T follicular helper cell (primary cell): ENCODE results near the gene RPUSD2.

Source experiments
- DNase-seq: peaks from one replicate; pipeline ENCODE4 v3.0.0-alpha.2; 2020; ENCODE audit warnings: low read depth
- total RNA-seq, 2 experiments: gene quantifications; one replicate each; lab custom pipeline; 2026; lab: John Stamatoyannopoulos, UW

RPUSD2 gene, protein sequence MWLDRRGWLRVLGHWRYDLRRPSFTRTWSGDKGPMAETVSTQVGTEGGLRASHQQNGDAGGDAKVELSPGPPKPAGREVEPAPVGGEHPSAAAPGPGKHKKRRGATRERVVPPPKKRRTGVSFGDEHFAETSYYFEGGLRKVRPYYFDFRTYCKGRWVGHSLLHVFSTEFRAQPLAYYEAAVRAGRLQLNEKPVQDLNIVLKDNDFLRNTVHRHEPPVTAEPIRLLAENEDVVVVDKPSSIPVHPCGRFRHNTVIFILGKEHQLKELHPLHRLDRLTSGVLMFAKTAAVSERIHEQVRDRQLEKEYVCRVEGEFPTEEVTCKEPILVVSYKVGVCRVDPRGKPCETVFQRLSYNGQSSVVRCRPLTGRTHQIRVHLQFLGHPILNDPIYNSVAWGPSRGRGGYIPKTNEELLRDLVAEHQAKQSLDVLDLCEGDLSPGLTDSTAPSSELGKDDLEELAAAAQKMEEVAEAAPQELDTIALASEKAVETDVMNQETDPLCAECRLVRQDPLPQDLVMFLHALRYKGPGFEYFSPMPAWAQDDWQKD
- total RNA-seq: 22.3 to 30.1 reads per million in 2 experiments

DNA sequence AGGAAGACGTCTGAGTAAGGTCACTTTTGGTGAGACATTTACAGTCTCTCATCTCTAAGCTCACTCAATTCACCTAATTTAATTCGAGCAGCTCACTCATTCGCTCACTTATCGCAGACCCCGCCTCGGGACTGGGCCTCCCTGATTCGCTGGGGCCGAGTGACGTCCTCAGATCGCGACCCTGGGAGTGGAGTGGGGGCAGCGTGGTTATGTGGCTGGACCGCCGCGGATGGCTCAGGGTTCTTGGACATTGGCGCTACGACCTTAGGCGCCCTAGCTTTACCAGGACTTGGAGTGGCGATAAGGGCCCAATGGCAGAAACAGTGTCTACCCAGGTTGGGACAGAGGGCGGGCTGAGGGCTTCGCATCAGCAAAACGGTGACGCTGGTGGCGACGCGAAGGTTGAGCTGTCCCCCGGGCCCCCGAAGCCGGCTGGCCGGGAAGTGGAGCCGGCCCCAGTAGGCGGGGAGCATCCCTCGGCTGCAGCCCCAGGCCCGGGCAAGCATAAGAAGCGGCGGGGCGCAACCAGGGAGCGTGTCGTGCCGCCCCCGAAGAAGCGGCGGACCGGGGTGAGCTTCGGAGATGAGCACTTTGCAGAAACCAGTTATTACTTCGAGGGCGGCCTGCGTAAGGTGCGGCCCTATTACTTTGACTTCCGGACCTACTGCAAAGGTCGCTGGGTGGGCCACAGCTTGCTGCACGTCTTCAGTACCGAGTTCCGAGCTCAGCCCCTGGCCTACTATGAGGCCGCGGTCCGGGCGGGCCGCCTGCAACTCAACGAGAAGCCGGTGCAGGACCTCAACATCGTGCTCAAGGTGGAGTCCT lies at the start of gene RPUSD2:
Gene RPUSD2 (plus strand): TSS at position 171 of the 825 bp plus-strand sequence. CDS start 39 bp downstream, at position 210.
- peak; percentile 90 for DNase-seq

DNA sequence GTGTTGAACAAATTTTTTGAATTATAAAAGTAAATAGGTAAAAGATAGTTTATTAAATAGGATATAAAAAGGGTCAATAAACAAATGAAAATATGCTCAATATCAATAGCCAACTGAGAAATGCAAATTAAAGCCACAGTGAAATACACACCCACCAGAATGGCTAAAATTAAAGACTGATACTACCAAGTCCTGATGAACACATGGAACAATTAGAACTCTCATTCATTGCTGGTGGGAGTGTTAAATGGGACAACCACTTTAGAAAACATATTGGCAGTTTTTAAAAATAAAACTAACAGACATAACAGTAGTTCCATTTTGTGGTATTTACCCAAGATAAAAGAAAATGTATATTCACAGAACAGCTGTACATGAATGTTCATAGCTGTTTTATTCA lies 45.5 kb upstream of the RPUSD2 start:
- no peak for DNase-seq

DNA sequence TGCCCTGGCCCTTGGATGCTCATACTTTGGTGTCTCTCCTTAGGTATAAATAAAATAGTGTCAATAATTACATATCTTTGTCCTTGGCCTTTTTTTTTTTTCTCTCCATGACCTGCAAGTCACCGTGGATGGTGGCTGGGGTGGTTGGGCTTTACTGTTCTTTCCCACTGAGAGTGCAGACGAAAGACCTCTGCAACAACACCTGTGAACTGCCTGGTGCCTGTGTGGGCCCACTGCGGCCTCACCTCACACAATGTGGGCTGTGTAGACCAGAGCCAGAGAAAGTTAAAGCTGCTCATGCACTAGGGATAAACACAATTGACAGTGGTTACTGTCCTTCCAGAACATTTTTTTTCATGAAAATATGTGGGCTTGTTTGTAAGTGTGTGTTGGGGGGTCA lies 43.2 kb upstream of the RPUSD2 start:
- no peak for DNase-seq

- DNase-seq: no peak
These were observed 40.3 kb upstream of the RPUSD2 start for GRCh38 chr15:40528801-40529200.

GRCh38 chr15:40533763-40534364 lies 35.2 kb upstream of the RPUSD2 start:
- no peak for DNase-seq

GRCh38 chr15:40534371-40534770 lies 34.7 kb upstream of the RPUSD2 start:
- no peak for DNase-seq

GRCh38 chr15:40536501-40536900 lies 32.6 kb upstream of the RPUSD2 start:
- no peak for DNase-seq

DNA sequence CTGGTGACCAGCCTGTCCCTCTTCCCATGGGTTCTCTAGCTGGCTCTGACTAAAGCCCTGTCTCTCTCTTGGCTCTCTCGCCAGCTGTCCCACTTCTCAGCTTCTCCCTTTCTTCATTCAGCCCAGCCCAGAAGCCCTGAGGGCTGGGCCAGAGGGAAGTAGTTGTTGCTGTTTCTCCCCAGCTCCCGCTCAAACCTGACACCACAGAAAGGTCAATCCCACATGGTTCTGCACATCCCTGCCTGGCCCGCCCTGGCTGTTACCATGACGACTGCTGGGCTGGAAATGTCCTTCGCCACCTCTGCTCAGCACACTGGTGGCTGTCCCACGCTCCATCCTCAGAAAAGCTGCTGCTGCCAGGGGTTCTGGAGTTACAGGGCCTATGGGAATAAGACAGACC lies 30.1 kb upstream of the RPUSD2 start:
- no peak for DNase-seq

DNA sequence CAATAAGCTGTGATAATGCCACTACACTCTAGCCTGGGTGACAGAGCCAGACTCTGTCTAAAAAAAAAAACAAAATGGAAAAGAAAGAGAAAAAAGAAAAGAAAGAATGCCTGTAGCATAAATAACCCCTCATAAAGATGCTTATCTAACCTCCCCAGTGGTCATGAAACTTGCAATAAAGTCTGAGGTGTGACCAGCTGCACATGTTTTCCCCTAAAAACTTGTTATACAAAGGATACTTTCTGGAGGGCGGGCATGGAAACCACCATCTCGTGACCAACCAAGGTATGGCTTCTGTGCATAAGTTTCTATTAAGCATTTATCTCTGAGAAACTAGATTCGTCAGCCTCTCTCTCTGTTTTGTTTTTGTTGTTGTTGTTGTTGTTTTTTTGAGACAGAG lies 26.0 kb upstream of the RPUSD2 start:
- DNase-seq: no peak

- DNase-seq: no peak
These were observed 25.3 kb upstream of the RPUSD2 start for GRCh38 chr15:40543631-40544294.

DNA sequence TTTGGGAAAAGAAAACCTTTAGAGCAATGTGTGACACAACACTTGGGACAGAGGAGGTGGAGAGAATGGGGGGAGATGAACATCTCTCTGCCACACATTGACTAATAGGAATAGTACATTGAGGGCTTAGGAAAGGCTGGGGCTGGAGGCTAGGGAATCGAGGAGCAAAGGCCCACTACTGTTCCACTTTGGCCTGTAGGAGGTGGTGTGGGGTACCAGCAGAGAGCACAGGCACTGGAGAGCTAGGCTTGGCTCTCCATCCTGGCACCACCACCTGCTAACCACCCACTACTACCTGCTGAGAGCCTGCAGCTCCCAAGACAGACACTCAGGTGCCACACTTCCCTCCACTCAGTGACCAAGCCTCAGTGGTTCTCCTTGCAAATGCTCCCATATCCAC lies 23.6 kb upstream of the RPUSD2 start:
- no peak for DNase-seq

- DNase-seq: no peak
These were observed 20.5 kb upstream of the RPUSD2 start for GRCh38 chr15:40548610-40549009.

- no peak for DNase-seq
These were observed 19.2 kb upstream of the RPUSD2 start for GRCh38 chr15:40549894-40550293.

DNA sequence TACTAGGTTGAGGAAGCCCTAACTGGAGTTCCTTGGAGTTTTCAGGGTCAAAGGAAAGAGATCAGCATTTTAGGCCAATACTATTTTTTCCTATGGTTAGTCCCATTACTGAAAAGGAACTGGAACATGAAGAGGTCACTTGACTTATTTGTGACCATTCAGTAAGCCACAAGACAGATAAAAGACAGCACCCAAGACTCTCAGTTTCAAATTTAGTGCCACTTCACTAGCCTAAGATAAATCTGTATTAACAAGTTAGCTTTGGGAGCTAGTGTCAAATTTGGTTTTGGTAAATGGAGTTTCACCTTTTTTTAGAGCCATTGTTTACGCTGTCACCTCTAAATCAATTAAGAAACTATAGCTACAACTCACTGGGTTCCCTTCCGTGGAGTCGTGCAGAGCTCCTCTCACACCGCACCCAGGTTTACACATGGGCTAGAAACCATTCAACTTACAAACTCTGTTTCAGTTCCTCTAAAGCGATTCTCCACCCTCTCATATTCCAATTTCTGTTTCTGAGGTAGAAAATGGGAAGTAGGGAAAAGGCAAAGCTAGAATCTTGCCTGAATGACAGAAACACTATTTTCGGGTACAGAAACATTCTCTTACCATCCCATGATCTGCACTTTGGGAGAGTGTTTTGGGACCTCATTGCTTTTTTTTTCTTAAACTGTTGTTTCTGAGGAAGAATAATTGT lies 18.6 kb upstream of the RPUSD2 start:
- no peak for DNase-seq

DNA sequence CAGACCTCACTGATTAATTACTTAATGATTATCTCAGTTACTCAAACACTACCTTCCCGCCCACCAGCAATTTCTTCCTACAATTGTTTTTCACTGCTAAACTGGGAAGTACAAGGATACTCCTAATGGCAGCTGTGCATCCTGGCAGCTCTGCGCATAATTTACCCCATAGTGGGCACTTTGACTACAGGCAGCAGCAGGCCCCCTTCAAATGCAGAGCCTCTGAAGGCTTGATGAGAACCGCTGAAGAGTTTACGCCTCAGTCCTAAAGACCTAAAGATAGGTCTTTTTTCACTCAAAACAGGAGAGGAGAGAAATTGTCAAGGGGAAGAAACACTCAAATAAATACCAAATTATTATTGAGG lies 15.0 kb upstream of the RPUSD2 start:
- no peak for DNase-seq

DNA sequence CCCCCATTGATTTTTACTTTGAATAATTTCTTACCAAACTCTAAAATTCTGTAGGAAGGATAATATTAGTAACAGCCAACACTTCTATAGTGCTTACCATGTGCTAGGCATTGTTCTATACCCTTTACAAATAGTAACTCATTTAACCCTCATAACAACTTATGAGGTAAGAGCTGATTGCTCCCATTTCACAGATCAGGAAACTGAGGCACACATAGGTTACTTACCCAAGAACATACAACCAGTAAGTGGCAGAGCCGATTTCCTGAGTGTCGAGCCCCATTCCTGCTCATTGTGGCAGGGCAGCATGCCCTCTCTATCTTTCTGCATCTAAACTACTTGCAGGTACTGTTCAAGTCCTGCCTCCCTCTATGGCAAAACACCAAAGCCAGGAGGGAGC lies 13.2 kb upstream of the RPUSD2 start:
- no peak for DNase-seq

- DNase-seq: no peak
These were observed 10.0 kb upstream of the RPUSD2 start for GRCh38 chr15:40558952-40559742.

DNA sequence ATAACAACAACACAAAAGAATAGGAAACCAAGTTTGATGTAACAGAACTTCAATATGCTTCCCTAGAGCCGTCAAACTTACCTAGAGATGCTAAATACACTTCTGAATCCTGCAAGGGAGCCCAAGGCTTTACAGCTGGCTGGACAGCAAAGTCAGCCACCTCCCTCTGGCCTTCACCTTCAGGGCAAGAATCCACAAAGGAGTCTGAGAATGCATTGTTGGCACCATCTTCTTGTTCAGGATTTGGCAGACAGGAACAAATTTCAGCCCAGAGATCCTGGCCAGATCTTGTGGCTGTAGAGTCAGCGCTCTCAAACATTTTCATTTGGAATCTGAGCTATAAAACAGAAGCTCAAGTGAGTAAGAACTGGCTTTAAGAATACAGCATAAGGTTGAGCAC lies 6.4 kb upstream of the RPUSD2 start:
- DNase-seq: no peak

- no peak for DNase-seq
These were observed 5.7 kb upstream of the RPUSD2 start for GRCh38 chr15:40563426-40563825.

- DNase-seq: peak; percentile 93
These were observed 4.3 kb upstream of the RPUSD2 start, which contains the start of gene CCDC32 for GRCh38 chr15:40564591-40565332. Gene CCDC32 (minus strand): TSS chr15:40565042. CDS start chr15:40563015, 2,027 bp downstream.
